Esophagus muscularis mucosa (tissue), 3 donors: Measurements from ENCODE around the gene PDSS2.

Source experiments
- CTCF ChIP-seq, 3 experiments: fragments of 200-600 bp in 2 of 3; fragments of 450-650 bp in 1 of 3; sonication (generic) in 2 of 3; IDR thresholded peaks; one replicate each; pipeline ENCODE4 v1.5.1; 2017 to 2019; ENCODE audit warnings: antibody characterized with exemption in 3 of 3, mild to moderate bottlenecking in 2 of 3, moderate library complexity in 1 of 3
- POLR2A ChIP-seq: fragments of 450-650 bp; IDR thresholded peaks from one replicate; pipeline ENCODE4 v1.6.1; 2017; ENCODE audit warnings: antibody characterized with exemption, moderate library complexity, mild to moderate bottlenecking, low read depth

GRCh38 chr6:107173779-107174178 lies 285.6 kb downstream of the PDSS2 start:
- TF ChIP-seq POLR2A (no peak), CTCF (IDR thresholded peaks at IDR 0.05) (no peak)
